HG02840 (cell line): ENCODE measurements around the gene HIVEP2.

Source experiments
- ATAC-seq: cut with Tn5 transposase; IDR thresholded peaks from one replicate; pipeline ENCODE4 v1.9.1; 2021; ENCODE audit warnings: mild to moderate bottlenecking, moderate library complexity, moderate number of reproducible peaks; ENCODE audit not compliant: unreplicated experiment, low FRiP score

HIVEP2 gene

DNA sequence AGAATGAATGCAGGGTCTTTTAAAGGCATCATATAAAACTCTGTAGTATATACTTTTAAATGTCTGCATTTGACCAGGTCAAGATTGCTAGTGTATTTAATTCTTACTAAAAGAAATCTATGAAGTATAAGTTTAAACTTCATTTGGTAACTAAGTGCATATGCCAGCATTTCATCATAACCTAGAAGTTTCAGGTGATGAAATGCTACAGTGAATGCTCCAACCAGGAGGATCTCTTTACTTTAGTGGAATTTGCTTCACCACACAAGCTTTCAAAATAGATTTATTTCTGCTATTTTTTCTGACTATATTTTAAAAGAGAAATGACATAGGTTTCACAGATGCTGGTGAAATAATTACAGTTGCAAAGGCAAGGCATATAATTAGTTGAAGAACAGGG, 141.9 kb downstream of the HIVEP2 start:
- no peak for ATAC-seq

- ATAC-seq, result no peak
These were observed 142.9 kb downstream of the HIVEP2 start for GRCh38 chr6:142802124-142802523.

DNA sequence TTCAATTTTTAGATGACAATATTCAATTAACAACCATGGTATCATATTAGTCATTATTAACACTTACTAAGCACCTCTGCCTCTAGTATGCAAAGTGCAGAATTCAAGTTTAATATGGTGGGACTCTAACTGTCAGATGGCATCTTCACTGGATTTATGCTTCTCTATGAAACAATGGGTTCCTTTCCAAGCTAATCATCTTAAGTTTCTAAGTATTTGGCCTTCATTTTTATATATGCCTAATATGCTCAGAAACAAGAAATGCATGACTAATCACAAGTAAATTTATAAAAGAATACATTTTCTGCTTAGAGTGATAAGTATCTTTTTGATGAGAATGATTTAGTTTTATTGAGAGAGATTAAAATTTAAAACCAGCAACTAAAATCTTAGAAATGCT, 144.7 kb downstream of the HIVEP2 start:
- no peak for ATAC-seq

DNA sequence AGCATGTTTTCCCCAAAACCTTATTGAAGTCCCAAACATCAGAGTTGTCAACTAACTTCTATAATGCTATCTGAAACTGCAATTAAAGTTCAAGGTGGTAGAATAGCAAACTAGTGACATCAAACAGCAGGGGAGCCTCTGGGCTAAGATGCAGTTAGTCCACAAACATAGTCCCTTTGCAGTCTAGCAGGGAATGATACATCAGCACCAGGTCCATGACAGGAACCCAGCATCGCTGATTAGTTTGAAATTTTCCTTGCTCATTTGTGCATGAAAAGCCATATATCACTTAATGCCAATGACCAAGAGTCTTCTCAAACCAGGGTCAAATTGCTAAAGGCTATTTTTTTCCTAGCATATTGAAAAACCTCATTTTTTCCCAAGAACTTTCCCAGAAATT, 145.3 kb downstream of the HIVEP2 start:
- no peak for ATAC-seq

- no peak for ATAC-seq
These were observed 147.8 kb downstream of the HIVEP2 start for GRCh38 chr6:142797159-142797558.

GRCh38 chr6:142796571-142796970, 148.4 kb downstream of the HIVEP2 start:
- no peak for ATAC-seq

DNA sequence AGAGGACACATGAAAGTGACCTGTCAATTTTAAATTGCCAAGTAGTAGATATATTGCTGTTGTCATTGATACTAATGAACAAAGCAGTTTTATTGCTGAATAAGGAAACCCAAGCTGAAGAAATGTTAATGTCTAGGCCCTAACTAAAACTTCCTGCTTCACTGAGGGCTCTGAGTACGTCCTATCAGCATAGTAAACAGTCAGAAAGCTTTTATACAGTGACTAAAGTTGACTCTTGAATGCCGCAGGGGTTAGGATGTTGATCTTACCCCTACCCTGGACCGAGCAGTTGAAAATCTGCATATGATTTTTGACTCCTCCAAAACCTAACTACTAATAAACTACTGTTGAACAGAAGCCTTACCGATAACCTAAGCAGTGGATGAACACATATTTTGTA, 149.0 kb downstream of the HIVEP2 start:
- ATAC-seq, result no peak

DNA sequence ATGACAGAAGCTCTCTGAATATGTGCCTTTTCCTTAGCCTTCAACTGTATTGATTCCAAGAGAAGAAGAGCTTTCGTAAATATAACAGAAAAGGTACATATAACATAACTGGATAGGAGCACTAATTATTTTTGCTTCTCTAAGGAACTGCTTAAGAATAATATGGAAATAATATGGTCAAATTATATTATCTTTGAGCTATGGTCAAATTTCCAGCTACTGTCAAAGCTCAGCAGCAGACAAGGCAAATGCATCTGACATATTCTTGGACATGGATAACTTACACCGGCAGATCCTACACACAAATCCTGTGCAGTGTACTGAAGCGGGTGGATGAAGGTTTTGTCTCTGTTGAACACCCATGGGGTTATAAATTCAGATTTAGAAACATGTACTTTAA, 150.6 kb downstream of the HIVEP2 start:
- ATAC-seq, result no peak

GRCh38 chr6:142790257-142790656, 154.7 kb downstream of the HIVEP2 start:
- ATAC-seq, result no peak

DNA sequence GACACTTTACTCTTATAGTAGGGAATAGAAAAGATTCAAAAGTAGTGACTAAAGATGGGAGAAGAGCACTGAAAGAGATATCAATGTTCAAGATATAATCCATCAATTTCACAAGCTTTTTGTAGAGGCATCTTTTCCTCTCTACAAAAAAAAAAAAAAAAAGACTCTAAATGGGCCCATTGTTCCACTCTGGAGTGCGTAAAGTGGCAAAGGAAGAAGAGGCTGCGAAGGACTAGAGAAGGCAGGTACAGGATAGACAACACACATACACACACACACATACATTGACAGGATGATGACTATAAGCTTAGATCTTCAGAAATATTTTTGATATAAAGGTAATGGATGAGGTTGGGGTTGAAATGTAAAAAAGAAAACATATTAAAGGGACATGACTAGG, 157.6 kb downstream of the HIVEP2 start:
- ATAC-seq, result no peak

DNA sequence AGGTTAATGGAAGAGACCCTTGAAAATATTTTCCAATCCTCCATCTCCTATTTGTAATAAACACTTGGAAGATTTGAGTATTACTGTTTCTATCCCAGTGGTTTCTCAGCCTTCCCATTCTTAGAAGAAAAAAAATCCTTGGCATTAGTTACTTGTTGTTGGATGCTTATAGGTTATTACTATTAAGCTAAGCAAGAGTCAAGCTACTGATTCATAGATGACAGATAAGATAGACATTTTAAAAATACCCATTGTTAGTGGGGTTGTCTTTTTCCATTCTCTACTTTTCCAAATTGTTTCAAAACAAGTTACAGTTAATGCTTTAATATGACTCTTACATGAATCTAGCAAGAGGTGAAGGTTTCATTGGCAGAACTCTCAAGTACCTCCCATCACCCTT, 158.5 kb downstream of the HIVEP2 start:
- no peak for ATAC-seq

DNA sequence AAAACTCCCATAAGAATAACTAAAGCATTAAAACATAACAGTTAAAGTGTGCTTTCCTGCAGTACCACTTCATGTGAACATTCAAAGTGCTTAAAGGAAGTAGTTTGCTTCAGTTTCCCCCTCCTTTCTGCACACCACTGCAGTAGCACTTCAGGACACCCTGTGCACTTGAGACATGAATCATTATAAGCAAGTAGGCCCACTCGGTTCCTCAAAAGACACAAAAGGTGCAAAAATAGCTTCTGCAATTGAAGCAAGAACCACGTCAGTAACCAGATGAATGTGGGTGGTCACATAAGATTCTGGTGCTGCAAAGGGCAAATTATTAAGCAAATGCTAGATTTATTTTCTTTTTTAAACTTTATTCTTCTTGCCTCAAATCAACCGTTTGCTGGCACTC, 160.6 kb downstream of the HIVEP2 start:
- peak; percentile 92 for ATAC-seq

- no peak for ATAC-seq
These were observed 161.5 kb downstream of the HIVEP2 start for GRCh38 chr6:142783499-142783898.

DNA sequence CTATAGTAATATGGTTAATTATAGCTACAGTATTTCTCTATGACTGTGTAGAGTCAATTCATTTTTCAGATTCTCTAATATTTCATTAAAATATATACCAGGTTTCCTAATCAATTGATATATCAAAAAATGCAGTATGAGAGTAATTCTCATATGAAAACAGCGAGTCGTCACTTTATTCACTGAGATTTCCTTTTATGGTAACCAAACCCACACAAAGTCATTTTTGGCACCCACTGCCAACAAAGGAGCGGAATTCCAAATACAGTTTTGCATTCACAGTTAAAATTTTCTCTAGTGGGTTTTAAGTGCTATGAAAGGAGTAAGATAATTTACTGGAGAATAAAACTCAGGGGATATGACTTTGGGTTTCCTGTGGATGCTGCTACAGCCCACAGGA, 163.8 kb downstream of the HIVEP2 start:
- no peak for ATAC-seq

GRCh38 chr6:142773859-142774648, 170.9 kb downstream of the HIVEP2 start:
- ATAC-seq, result no peak

GRCh38 chr6:142773324-142773723, 171.7 kb downstream of the HIVEP2 start:
- no peak for ATAC-seq

DNA sequence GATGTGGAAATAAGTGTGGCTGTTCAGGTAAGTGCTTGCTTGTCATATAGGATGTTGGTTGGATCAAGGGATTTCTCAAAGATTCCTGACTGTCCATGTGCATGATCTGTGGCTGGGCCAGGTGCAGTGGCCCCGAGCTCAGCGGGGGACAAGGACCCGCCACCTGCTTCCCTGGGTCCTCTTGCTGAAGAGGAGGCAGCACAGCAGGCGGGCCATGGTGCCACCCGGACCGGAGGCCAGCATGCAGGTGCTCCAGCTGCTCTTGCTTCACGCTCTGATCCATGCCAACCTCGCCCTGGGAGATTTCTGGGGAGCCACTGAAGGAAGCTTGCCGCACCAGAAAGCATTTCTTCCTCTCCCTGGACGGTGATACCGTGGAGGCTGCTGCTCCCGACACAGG, 173.8 kb downstream of the HIVEP2 start:
- no peak for ATAC-seq

- no peak for ATAC-seq
These were observed 179.7 kb downstream of the HIVEP2 start for GRCh38 chr6:142765306-142765705.

DNA sequence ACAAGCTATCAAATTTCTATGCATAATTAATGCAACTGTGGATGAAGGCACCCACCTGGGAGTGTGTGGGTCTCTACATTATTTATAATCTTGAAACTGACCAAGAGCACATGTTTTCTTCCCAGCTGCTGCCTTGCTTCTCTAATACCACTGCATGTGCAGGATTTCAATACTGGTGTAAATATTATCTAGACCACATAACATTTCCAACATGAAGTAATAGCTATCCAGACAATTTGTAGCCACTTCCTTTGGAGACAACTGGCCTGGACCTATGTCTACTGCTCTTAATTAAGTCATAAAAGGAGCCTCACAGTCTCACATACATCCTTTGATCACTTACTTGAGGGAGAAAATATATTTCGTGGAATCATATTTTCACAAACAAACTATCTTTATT, 180.7 kb downstream of the HIVEP2 start:
- no peak for ATAC-seq

DNA sequence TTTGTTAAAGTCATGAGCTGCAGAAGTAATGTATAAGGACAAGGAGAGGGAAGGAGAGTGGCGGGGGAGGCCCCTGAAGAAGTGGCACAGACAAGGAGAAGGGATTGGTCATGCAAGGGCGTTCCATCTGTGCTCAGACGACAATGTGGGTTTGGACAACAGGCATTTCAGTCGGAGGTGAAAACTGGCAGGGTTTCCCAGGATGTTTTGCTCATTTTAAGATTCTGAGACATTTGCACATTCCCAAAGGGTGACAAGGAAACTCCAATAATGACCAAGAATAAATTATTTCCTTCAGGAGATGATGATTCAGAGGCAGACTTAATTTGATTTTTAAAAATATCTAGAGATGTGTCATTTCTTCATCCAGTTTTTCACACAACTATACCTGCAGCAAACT, 181.8 kb downstream of the HIVEP2 start:
- ATAC-seq, result no peak

- no peak for ATAC-seq
These were observed 183.2 kb downstream of the HIVEP2 start for GRCh38 chr6:142761756-142762155.

- no peak for ATAC-seq
These were observed 184.8 kb downstream of the HIVEP2 start for GRCh38 chr6:142760152-142760551.

DNA sequence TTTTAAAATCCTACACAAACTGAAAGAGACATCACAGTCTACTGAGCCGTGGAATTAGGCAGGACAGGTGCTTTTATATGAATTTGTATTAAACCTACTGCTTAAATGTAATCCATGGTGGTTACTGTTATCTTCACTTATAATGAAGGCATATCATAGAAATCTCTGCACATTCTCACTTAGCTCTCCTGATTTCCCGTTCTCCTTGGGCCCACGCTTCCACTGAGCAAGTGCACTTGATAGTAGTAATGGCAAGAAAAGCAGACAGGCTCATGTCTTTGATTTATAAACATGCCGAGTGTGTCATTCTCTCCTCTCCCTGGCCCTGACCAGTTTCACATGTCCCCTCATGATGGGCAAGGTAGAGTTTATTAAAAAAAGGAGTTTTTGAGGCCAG, 186.3 kb downstream of the HIVEP2 start:
- ATAC-seq, result no peak
